ENCODE results near the gene ITGB6.

ITGB6 gene

DNA sequence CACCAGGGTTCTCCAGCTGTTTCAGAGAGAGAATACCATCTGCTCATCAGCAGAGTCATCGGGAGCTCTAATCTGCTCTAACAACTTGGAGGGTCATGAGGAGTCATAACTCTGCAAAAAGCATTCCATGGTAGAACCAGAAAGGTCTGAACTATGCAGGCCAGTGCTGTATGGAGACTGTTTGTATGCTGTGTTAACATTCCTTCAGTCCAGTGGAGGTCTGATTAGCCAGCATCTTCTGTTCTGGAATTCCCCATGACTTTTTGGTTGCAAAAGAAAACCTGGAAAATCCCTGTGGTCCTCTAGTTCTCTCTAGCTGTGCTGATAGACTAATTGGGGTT is 9.4 kb upstream of the ITGB6 start:
- peak; percentile 59 for DNase-seq (ENCODE audit: extremely low read depth, low read depth)
- TF ChIP-seq, protein P1, sequence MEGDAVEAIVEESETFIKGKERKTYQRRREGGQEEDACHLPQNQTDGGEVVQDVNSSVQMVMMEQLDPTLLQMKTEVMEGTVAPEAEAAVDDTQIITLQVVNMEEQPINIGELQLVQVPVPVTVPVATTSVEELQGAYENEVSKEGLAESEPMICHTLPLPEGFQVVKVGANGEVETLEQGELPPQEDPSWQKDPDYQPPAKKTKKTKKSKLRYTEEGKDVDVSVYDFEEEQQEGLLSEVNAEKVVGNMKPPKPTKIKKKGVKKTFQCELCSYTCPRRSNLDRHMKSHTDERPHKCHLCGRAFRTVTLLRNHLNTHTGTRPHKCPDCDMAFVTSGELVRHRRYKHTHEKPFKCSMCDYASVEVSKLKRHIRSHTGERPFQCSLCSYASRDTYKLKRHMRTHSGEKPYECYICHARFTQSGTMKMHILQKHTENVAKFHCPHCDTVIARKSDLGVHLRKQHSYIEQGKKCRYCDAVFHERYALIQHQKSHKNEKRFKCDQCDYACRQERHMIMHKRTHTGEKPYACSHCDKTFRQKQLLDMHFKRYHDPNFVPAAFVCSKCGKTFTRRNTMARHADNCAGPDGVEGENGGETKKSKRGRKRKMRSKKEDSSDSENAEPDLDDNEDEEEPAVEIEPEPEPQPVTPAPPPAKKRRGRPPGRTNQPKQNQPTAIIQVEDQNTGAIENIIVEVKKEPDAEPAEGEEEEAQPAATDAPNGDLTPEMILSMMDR (IDR thresholded peaks at IDR 0.05; ENCODE audit: low read depth, low read length, missing control alignments), result no peak
- H3K4me3 ChIP-seq (replicated peaks; ENCODE audit: low read depth, low read length), result no peak overlapping the region

DNA sequence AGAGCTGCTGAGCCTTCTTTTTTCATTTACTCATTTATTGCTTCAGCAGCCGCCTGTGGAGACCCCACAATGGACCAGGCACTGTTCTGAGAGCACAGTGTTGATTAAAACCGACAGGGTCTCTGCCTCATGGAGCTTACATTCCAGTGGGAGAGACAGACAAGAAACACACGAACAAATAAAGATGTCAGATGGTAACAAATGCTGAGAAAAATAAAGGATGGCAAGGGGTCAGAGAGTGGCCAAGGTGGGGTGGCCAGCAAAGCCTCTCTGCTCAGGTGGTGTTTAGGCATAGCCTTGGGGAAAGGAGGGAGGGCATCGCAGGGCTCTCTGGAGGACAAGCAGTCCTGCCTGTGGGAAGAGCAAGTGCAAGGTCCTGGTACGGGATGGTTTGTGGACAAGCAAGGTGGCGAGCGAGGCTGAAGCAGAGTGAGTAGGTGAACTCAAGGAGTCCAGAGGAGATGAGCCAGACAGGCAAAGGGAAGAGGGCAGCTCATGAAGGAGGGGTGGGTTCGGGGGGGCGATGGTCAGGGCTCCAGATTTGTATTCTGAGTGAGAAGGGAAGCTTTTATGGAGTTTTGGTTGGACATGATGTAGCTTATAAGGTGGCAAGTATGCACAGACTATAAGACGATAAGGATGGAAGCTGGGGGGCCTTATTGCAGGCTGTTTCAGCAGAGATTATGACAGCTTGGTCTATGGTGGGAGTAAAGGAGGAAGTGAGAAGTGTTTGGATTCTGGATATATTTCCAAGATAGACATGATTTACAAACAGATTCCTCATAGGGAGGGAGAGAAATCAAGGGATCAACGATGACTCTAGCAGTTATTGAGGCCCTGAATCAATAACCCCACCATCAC is 8.8 kb upstream of the ITGB6 start:
- TF ChIP-seq, protein P1 (IDR thresholded peaks at IDR 0.05; ENCODE audit: low read depth, low read length, missing control alignments), result no peak
- H3K4me3 ChIP-seq (replicated peaks; ENCODE audit: low read depth, low read length), result no peak overlapping the region
- DNase-seq (ENCODE audit: extremely low read depth, low read depth), result no peak

DNA sequence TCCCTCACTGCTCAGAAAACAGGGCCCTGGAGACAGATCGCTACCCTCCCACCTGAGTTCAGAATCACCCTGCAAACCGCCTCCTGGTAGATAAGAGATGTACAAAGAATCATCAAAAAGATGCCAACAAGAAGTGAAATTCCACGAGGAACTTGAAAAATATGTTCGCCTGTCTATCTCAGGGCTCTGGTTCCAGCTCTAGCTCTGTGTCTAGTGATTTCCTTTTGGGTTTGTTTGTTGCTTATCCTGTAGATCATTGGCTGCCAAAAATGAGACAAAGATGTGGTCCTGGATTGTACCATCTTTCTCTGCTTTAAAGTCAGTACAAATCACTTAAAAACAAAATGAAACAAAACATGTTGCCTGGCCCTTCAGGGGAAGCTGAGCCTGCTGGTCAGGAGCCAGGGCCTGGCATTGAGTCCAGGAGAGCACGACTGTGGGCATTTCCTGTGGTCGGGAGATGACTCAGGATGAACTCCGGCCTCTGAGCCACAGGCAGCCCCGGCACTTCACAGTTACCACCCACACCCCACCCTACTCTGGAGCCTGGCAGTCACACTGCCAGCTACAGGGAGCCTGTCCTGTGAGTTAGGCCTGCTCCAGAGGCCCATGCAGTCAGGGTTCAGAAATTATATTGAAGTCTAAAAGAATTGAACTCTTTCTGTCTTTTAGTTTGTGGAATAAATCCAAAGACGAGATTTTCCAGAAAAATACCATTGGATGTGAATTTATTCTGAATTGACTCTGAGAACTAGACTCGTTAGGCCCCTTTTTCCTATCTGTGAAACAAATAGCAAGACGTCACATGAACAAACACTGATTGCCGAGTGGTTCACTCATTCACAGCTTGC is 8.0 kb upstream of the ITGB6 start:
- no peak overlapping the region for H3K4me3 ChIP-seq (replicated peaks; ENCODE audit: low read depth, low read length)
- DNase-seq (ENCODE audit: extremely low read depth, low read depth), result peak; percentile 58
- TF ChIP-seq, protein P1 (IDR thresholded peaks at IDR 0.05; ENCODE audit: low read depth, low read length, missing control alignments), result no peak

DNA sequence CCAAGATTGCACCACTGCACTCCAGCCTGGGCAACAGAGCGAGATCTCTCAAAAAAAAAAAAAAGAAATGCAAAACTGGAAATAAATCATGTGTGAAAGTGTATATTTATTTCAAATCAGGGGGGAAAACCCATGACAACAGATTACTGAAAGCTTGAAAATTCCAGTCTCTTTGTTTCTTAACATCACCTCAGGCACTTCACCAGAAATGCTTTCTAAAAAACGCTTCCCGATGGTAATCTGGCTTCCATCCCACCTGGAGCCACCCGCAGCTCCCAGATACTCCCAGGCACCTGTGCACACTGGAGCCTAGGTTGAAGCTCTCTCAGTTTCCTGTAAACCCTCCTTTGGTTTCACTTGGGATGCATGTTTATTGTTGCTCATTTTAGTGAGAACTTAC is 7.2 kb upstream of the ITGB6 start:
- TF ChIP-seq, protein P1 (IDR thresholded peaks at IDR 0.05; ENCODE audit: low read depth, low read length, missing control alignments), result no peak
- H3K4me3 ChIP-seq (replicated peaks; ENCODE audit: low read depth, low read length), result no peak overlapping the region
- no peak for DNase-seq (ENCODE audit: extremely low read depth, low read depth)

DNA sequence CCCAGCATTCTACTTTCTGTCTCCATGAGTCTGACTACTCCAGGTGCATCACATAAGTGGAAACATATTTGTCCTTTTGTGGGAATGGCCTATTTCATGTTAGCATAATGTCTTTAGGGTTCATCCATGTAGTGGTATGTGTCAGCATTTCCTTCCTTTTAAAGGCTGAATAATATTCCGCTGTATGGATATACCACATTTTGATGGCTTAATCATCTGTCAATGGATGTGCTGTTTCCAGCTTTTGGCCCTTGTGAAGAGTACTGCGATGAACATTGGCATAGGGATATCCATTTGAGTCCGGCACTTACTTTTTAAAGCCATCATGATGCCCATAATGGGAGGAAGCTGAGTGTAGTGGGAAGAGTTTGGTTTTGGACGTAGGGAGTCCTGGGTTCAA is 6.4 kb upstream of the ITGB6 start:
- H3K4me3 ChIP-seq (replicated peaks; ENCODE audit: low read depth, low read length), result no peak overlapping the region
- TF ChIP-seq, protein P1 (IDR thresholded peaks at IDR 0.05; ENCODE audit: low read depth, low read length, missing control alignments), result no peak
- no peak for DNase-seq (ENCODE audit: extremely low read depth, low read depth)

DNA sequence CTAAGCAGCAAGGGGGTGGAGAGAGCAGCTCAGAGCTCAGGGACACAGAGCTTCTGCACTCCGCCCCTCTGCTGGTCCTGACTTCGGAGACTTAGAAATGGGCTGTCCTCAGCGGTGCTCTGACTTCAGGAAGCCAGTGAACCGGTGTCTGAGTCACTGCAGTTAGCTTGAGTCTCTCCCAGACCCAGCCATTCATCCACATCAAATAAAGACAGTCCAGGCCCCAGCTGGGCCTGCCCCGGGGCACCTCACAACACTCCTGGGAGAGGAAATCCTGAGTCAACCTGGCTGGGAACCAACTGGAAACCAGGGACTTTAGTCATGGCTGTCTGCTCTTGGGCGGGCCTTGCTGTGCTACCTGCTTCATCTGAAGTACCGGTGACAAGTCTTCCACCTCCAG is 5.4 kb upstream of the ITGB6 start:
- DNase-seq (ENCODE audit: extremely low read depth, low read depth), result peak; percentile 82
- TF ChIP-seq, protein P1 (IDR thresholded peaks at IDR 0.05; ENCODE audit: low read depth, low read length, missing control alignments), result no peak
- H3K4me3 ChIP-seq (replicated peaks; ENCODE audit: low read depth, low read length), result no peak overlapping the region

Measured in HFF-Myc (cell line).